ENCODE results near the gene CYP4F11. TPM values are rescaled to one million over a fixed set of nuclear protein-coding genes. Genes with fewer than 3 reads are reported as not detected.

CYP4F11 gene
- total RNA-seq, 1 experiment from 2014 or later: not detected

DNA sequence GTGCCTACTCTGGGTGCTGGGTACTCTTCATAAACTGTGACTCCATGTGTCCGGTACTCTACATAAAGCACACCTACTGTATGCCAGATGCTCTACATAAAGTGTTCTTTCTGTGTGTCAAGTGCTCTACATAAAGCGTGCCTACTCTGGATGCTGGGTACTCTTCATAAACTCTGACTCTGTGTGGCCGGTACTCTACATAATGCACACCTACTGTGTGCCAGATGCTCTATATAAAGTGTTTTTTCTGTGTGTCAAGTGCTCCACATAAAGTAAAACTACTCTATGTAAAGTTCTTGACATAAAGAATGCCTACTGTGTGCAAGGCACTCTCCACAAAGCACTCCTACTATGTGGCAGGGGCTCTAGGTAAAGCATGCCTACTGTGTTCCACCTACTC lies 1.8 kb upstream of the CYP4F11 start:
- H3K36me3 Mint-ChIP-seq (ENCODE audit: insufficient read depth in 1 of 3, low read depth in 3 of 3): peaks cover 3 to 12% (median 7%) of the 10 kb centered on the region in 3 experiments; a peak in 6 of 7 replicates
- no peak overlapping the region for H3K4ac ChIP-seq (ENCODE audit: low read depth, low read length)
- no peak overlapping the region for H3K9ac ChIP-seq (ENCODE audit: extremely low read depth, insufficient read length, low read length)
- no peak overlapping the region for H2AFZ ChIP-seq (ENCODE audit: low read length)
- H2BK12ac ChIP-seq (ENCODE audit: insufficient read length, low read depth, low read length): no peak overlapping the region
- no peaks in the 10 kb centered on the region; the same call in 1 of the 2 replicates for H3K27me3 ChIP-seq (ENCODE audit: insufficient read depth, low read length)
- no peak overlapping the region for H3K27ac ChIP-seq (ENCODE audit: insufficient read length, low read depth, low read length)
- H3K27me3 Mint-ChIP-seq (ENCODE audit: low read depth): no peaks in the 10 kb centered on the region
- H4K5ac ChIP-seq (ENCODE audit: insufficient read length, low read depth, low read length): no peak overlapping the region
- H3K4me2 ChIP-seq (ENCODE audit: insufficient read depth, insufficient read length, low read length): no peak overlapping the region
- no peak overlapping the region for H2BK5ac ChIP-seq (ENCODE audit: insufficient read length, low read length)
- WGBS (ENCODE audit: extremely low coverage, insufficient read length, low lambda C conversion rate): no CpG with 5 or more reads among the region's 3 CpGs
- no peak overlapping the region for H2BK120ac ChIP-seq (ENCODE audit: low read depth, low read length, poor library complexity, severe bottlenecking)
- H3K9me3 Mint-ChIP-seq: peaks cover 65 to 71% of the 10 kb centered on the region in 2 experiments
- H3K18ac ChIP-seq (ENCODE audit: insufficient read length, low read depth, low read length): no peak overlapping the region
- H2BK15ac ChIP-seq (ENCODE audit: low read depth, low read length): no peak overlapping the region
- H3K27ac Mint-ChIP-seq: no peak overlapping the region
- H3K79me2 ChIP-seq (ENCODE audit: insufficient read depth, low read length): no peaks in the 10 kb centered on the region
- no peaks in the 10 kb centered on the region for H3K79me1 ChIP-seq (ENCODE audit: insufficient read depth, low read depth, low read length, poor library complexity, severe bottlenecking)
- H3K23me2 ChIP-seq (ENCODE audit: insufficient read length, low read depth, low read length, poor library complexity, severe bottlenecking): no peaks in the 10 kb centered on the region
- no peak overlapping the region for H3T11ph ChIP-seq (ENCODE audit: low read length)
- no peak overlapping the region for H2AK5ac ChIP-seq (ENCODE audit: insufficient read length, low read length)
- no peaks in the 10 kb centered on the region for H3K4me1 ChIP-seq (ENCODE audit: insufficient read depth, low read length)
- no peak overlapping the region for H3K14ac ChIP-seq (ENCODE audit: insufficient read depth, low read length)
- no peak overlapping the region for H3K56ac ChIP-seq (ENCODE audit: insufficient read length, low read depth, low read length)
- H2BK20ac ChIP-seq (ENCODE audit: low read depth, low read length, poor library complexity, severe bottlenecking): no peak overlapping the region
- H3K23ac ChIP-seq (ENCODE audit: insufficient read length, low read depth, low read length): no peak overlapping the region
- no peak overlapping the region for H4K91ac ChIP-seq (ENCODE audit: insufficient read length, low read depth, low read length)
- TF ChIP-seq, protein P1, sequence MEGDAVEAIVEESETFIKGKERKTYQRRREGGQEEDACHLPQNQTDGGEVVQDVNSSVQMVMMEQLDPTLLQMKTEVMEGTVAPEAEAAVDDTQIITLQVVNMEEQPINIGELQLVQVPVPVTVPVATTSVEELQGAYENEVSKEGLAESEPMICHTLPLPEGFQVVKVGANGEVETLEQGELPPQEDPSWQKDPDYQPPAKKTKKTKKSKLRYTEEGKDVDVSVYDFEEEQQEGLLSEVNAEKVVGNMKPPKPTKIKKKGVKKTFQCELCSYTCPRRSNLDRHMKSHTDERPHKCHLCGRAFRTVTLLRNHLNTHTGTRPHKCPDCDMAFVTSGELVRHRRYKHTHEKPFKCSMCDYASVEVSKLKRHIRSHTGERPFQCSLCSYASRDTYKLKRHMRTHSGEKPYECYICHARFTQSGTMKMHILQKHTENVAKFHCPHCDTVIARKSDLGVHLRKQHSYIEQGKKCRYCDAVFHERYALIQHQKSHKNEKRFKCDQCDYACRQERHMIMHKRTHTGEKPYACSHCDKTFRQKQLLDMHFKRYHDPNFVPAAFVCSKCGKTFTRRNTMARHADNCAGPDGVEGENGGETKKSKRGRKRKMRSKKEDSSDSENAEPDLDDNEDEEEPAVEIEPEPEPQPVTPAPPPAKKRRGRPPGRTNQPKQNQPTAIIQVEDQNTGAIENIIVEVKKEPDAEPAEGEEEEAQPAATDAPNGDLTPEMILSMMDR (conservative IDR thresholded peaks at IDR 0.05): no peak
- no peaks in the 10 kb centered on the region for H4K20me1 ChIP-seq (ENCODE audit: control insufficient read depth, insufficient read depth, insufficient read length)
- H3K9me3 ChIP-seq (ENCODE audit: control insufficient read depth, low read depth, low read length): peaks cover 73% of the 10 kb centered on the region
- H3K4me1 Mint-ChIP-seq: no peaks in the 10 kb centered on the region
- no peak overlapping the region for H3K4me3 Mint-ChIP-seq
- no peak overlapping the region for H4K8ac ChIP-seq (replicated peaks; ENCODE audit: insufficient read length, low read depth, low read length)
- DNase-seq: no peak
